HAP-1 (cell line): ENCODE results near the gene HSD11B1L.
A peak's percentile ranks its signal among the peaks of the same experiment; 100 is the strongest.
"Not testable (repeated sequence)": the region's sequence is repeated elsewhere in the genome, so short reads cannot be mapped to it uniquely, and the experiment has no call there.

ENCODE experiments used
- DNase-seq, 2 experiments: peaks; one replicate each; pipeline ENCODE4 v3.0.0-alpha.2; 2016 to 2020; ENCODE audit warnings: low spot score in 2 of 2
- H3K27me3 ChIP-seq: fragments of 250-450 bp; sonication (Bioruptor Pico); 2 replicates; pipeline ENCODE4 v1.5.1; 2020; ENCODE audit warnings: low read depth, mild to moderate bottlenecking, moderate library complexity
- H3K36me3 ChIP-seq: fragments of 250-450 bp; sonication (Bioruptor Pico); replicated peaks from 2 replicates; pipeline ENCODE4 v1.5.1; 2020; ENCODE audit warnings: mild to moderate bottlenecking
- H3K4me1 ChIP-seq: fragments of 250-450 bp; sonication (Bioruptor Pico); 2 replicates; pipeline ENCODE4 v1.5.1; 2020; ENCODE audit warnings: mild to moderate bottlenecking
- H3K4me3 ChIP-seq: fragments of 250-450 bp; sonication (Bioruptor Pico); 2 replicates; pipeline ENCODE4 v1.5.1; 2020; ENCODE audit warnings: mild to moderate bottlenecking, moderate library complexity
- H3K9me3 ChIP-seq: fragments of 250-450 bp; sonication (Bioruptor Pico); 2 replicates; pipeline ENCODE4 v1.5.1; 2020; ENCODE audit warnings: mild to moderate bottlenecking, moderate library complexity
- in situ Hi-C: fragments of 300-500 bp; cut with MboI; formaldehyde crosslinking; loops from 3 replicates; pipeline ENCODE4 v1.14.3; 2020; ENCODE audit warnings: low sequenced_read_pairs, inconsistent platforms, mixed read lengths

Gene HSD11B1L

GRCh38 chr19:5686647-5687359 lies 6.0 kb downstream of the HSD11B1L start:
- DNase-seq = peak; percentile 87 to 100
- Histone ChIP-seq H3K9me3 (no peaks in the 10 kb centered on the region), H3K27me3 (no peaks in the 10 kb centered on the region), H3K4me1 (peaks cover 7% of the 10 kb centered on the region), H3K36me3 (peaks cover 16% of the 10 kb centered on the region), H3K4me3 (peak overlapping the region; percentile 54)
- in situ Hi-C loops = no loop called here

- Histone ChIP-seq H3K9me3 (no peaks in the 10 kb centered on the region), H3K36me3 (peaks cover 24% of the 10 kb centered on the region), H3K4me3 (peak overlapping the region; percentile 54), H3K4me1 (peaks cover 13% of the 10 kb centered on the region), H3K27me3 (no peaks in the 10 kb centered on the region)
- in situ Hi-C loops = no loop called here
- no peak for DNase-seq
These were observed 6.8 kb downstream of the HSD11B1L start for GRCh38 chr19:5687360-5688198.

GRCh38 chr19:5688262-5688881 lies 7.5 kb downstream of the HSD11B1L start:
- H3K4me3 ChIP-seq, in situ Hi-C loops, H3K9me3 ChIP-seq, DNase-seq, H3K27me3 ChIP-seq: not testable (repeated sequence)
- peaks cover 32% of the 10 kb centered on the region for H3K36me3 ChIP-seq
- peaks cover 14% of the 10 kb centered on the region for H3K4me1 ChIP-seq

GRCh38 chr19:5690125-5690954 lies 9.5 kb downstream of the HSD11B1L start, which contains the start of gene RPL36:
RPL36 (plus strand) TSS chr19:5690295; CDS start chr19:5690508, 213 bp downstream.
- DNase-seq = peak; percentile 92 to 99
- in situ Hi-C loops = no loop called here
- H3K4me3 ChIP-seq = peak within 1 kb of the TSS; percentile 98
- no peaks in the 10 kb centered on the region for H3K27me3 ChIP-seq
- H3K4me1 ChIP-seq = peaks cover 14% of the 10 kb centered on the region
- H3K9me3 ChIP-seq = no peaks in the 10 kb centered on the region
- peaks cover 52% of the 10 kb centered on the region for H3K36me3 ChIP-seq

GRCh38 chr19:5690955-5691821 lies 10.4 kb downstream of the HSD11B1L start:
- peak; percentile 27 to 76 for DNase-seq
- in situ Hi-C loops = no loop called here
- Histone ChIP-seq H3K4me1 (peaks cover 14% of the 10 kb centered on the region), H3K27me3 (no peaks in the 10 kb centered on the region), H3K9me3 (no peaks in the 10 kb centered on the region), H3K4me3 (peak overlapping the region; percentile 98), H3K36me3 (peaks cover 60% of the 10 kb centered on the region)

- H3K36me3 ChIP-seq = peaks cover 69% of the 10 kb centered on the region
These were observed 11.2 kb downstream of the HSD11B1L start for GRCh38 chr19:5691822-5692722.

DNA sequence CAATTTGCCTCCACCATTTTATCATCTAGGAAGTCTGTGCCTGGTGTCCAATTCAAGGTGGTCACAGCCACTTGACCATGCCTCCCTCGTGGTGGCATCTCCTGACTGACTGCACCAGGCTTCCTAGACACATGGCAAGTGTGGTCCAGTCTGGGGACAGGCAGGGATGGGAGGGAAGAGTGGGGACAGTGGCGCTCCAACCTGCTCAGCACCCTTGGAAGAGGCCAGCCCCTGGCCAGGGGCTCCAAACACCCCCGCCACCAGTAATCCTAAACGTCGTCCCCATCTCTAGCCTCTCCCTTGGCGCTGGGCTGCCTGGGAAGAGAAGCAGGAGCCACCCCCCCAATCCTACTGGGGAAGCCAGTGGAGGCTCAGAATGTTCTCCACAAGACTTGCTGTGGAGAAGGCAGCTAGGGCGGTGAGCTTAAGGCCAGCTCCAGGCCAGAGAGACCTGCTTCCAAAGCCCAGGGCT lies 11.9 kb downstream of the HSD11B1L start:
- no peaks in the 10 kb centered on the region for H3K9me3 ChIP-seq
- DNase-seq = no peak
- H3K36me3 ChIP-seq = peaks cover 70% of the 10 kb centered on the region
- H3K27me3 ChIP-seq = no peaks in the 10 kb centered on the region
- H3K4me1 ChIP-seq = peaks cover 7% of the 10 kb centered on the region
- H3K4me3 ChIP-seq = peak overlapping the region; percentile 98; the same call in 1 of the 2 replicates
- in situ Hi-C loops = no loop called here

More at GRCh38 chr19:5691822-5692722, 11.2 kb downstream of the HSD11B1L start:
- peak in 1 of 2 experiments; percentile 55 for DNase-seq
- H3K27me3 ChIP-seq = no peaks in the 10 kb centered on the region
- peaks cover 10% of the 10 kb centered on the region for H3K4me1 ChIP-seq
- in situ Hi-C loops = no loop called here
- no peaks in the 10 kb centered on the region for H3K9me3 ChIP-seq
- H3K4me3 ChIP-seq = peak overlapping the region; percentile 98

DNA sequence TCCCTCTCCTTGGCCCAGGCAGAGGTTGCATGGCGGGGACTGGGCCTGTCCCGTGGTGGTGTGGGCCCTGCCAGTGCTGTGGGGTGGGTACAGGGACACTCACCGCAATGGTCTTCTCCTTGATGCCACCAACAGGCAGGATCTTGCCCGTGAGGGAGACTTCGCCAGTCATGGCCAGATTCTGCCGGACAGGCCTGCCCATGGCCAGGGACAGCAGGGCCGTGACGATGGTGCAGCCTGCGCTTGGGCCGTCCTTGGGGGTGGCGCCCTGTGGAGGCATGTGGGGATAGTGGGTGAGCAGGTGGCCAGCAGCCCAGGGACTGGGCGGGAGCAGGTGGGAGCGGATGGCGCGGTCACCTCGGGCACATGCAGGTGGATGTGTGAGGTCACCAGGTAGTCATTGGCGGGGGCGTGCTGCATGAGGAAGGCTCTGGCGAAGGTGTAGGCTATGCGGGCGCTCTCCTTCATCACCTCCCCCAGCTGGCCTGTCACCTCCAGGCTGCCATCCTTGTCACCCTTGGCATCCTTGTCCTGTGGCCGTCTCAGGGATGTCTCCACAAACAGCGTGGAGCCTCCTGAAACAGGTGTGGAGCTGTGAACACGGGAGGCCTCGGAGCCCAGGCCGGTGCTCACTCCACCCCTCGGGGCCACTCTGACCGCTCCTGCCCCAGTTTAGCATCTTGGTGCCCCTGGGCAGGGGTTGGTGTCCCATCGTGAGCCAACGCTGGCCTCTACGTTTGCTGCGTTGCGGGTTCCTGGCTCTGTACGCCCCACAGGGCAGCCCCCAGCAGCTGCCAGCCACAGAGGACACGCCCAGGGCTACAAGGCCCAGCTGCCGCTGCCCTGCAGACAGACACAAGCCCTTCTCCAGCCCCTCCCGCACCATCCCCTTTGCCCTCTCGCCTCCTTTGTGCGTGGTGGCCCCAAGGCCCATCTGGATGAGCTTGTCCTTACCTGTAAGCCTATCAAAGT lies 12.7 kb downstream of the HSD11B1L start:
- no peak for DNase-seq
- H3K4me3 ChIP-seq = no peak overlapping the region
- in situ Hi-C loops = no loop called here
- H3K36me3 ChIP-seq = peaks cover 75% of the 10 kb centered on the region
- peaks cover 7% of the 10 kb centered on the region for H3K4me1 ChIP-seq
- H3K27me3 ChIP-seq = no peaks in the 10 kb centered on the region
- H3K9me3 ChIP-seq = no peaks in the 10 kb centered on the region

DNA sequence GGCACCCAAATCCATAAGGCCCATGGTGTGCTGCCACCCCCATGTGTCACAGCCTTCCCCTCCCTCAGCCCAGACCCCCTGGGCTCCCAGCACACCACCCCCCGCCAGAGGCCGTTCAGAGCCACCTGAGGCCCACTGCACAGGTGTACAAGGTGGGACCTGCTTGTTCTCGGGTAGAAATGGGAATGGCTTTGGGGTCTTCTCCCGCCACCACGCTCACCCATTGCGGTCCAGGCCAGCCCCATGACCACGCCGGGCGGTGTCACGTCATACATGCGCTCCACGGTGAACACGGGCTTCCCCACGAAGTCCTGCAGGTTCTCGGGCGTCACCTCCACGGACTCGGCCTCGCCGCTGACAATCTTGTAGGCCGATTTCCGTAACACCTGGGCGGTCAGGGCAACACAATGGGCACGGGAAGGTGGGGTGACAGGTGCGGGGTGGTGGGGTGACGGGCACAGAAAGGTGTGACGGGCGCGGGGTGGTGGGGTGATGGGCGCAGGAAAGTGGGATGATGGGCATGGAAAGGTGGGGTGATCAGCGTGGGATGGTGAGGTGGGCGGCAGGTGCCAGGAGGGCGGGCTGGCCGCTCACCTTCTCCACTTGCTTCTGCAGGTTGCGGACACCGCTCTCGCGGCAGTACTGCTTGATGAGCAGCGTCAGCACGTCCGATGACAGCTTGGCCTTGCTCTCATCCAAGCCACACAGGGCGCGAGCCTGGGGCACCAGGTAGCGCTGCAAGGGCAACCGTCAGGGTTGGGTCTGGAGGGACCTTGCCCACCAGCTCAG lies 13.5 kb downstream of the HSD11B1L start:
- no peak overlapping the region for H3K4me3 ChIP-seq
- H3K9me3 ChIP-seq = no peaks in the 10 kb centered on the region
- peaks cover 84% of the 10 kb centered on the region for H3K36me3 ChIP-seq
- in situ Hi-C loops = no loop called here
- no peak for DNase-seq
- H3K27me3 ChIP-seq = no peaks in the 10 kb centered on the region
- H3K4me1 ChIP-seq = peaks cover 7% of the 10 kb centered on the region

- Histone ChIP-seq H3K36me3 (peaks cover 91% of the 10 kb centered on the region), H3K4me3 (no peak overlapping the region), H3K27me3 (no peaks in the 10 kb centered on the region), H3K9me3 (no peaks in the 10 kb centered on the region), H3K4me1 (peaks cover 7% of the 10 kb centered on the region)
- no peak for DNase-seq
- in situ Hi-C loops = no loop called here
These were observed 14.3 kb downstream of the HSD11B1L start for GRCh38 chr19:5694956-5695648.
